SKM-1 (cell line): ENCODE measurements around the gene SPTBN1.

ENCODE experiments used
- DNase-seq: peaks from one replicate; lab custom pipeline; 2025; ENCODE audit not compliant: unreplicated experiment; lab: John Stamatoyannopoulos, UW

Gene SPTBN1

GRCh38 chr2:54455563-54456361, at the start of gene SPTBN1:
Gene SPTBN1, plus strand, starts transcription at chr2:54456327. Its CDS starts 70,092 bp downstream, at chr2:54526419.
- DNase-seq: peak; percentile 23

GRCh38 chr2:54407693-54408092, 48.4 kb upstream of the SPTBN1 start:
- DNase-seq: no peak

- DNase-seq: no peak
Measured at GRCh38 chr2:54408288-54408687, 47.8 kb upstream of the SPTBN1 start.

GRCh38 chr2:54409752-54410151, 46.4 kb upstream of the SPTBN1 start:
- no peak for DNase-seq

GRCh38 chr2:54411801-54412354, 44.2 kb upstream of the SPTBN1 start:
- no peak for DNase-seq

- DNase-seq: no peak
Measured at GRCh38 chr2:54416166-54416813, 39.8 kb upstream of the SPTBN1 start.

GRCh38 chr2:54416938-54417337, 39.2 kb upstream of the SPTBN1 start:
- no peak for DNase-seq

- DNase-seq: no peak
Measured at GRCh38 chr2:54417577-54417976, 38.5 kb upstream of the SPTBN1 start.

- DNase-seq: no peak
Measured at GRCh38 chr2:54419388-54419787, 36.7 kb upstream of the SPTBN1 start.

GRCh38 chr2:54419855-54420523, 36.1 kb upstream of the SPTBN1 start:
- no peak for DNase-seq

GRCh38 chr2:54420524-54421172, 35.5 kb upstream of the SPTBN1 start:
- DNase-seq: no peak

GRCh38 chr2:54422072-54422581, 34.0 kb upstream of the SPTBN1 start:
- DNase-seq: no peak

- no peak for DNase-seq
Measured at GRCh38 chr2:54423213-54423612, 32.9 kb upstream of the SPTBN1 start.

- DNase-seq: no peak
Measured at GRCh38 chr2:54424555-54425163, 31.5 kb upstream of the SPTBN1 start.

GRCh38 chr2:54428108-54428831, 27.9 kb upstream of the SPTBN1 start:
- DNase-seq: no peak

- no peak for DNase-seq
Measured at GRCh38 chr2:54429054-54429453, 27.1 kb upstream of the SPTBN1 start.

GRCh38 chr2:54429811-54430551, 26.1 kb upstream of the SPTBN1 start:
- DNase-seq: no peak

GRCh38 chr2:54430649-54431048, 25.5 kb upstream of the SPTBN1 start:
- DNase-seq: no peak
